KMS-11 (cell line): ENCODE data around the gene CNOT1.

Experiments
- H2AFZ ChIP-seq: fragments of 200-600 bp; sonication (generic); 2 replicates; pipeline ENCODE4 v1.6.1; 2016; ENCODE audit warnings: antibody characterized with exemption, mixed run types, low read depth
- H3K27ac ChIP-seq: fragments of 200-600 bp; sonication (generic); 2 replicates; pipeline ENCODE4 v1.6.1; 2016; ENCODE audit warnings: mild to moderate bottlenecking, mixed run types
- H3K27me3 ChIP-seq: fragments of 200-600 bp; sonication (generic); 2 replicates; pipeline ENCODE4 v1.6.1; 2017; ENCODE audit warnings: mild to moderate bottlenecking, low read depth, mixed run types, moderate library complexity; ENCODE audit not compliant: insufficient read depth
- H3K36me3 ChIP-seq: fragments of 200-600 bp; sonication (generic); 2 replicates; pipeline ENCODE4 v1.6.1; 2017; ENCODE audit warnings: mild to moderate bottlenecking, mixed run types; ENCODE audit not compliant: insufficient read depth
- H3K4me1 ChIP-seq: fragments of 200-600 bp; sonication (generic); 2 replicates; pipeline ENCODE4 v1.6.1; 2016; ENCODE audit warnings: mild to moderate bottlenecking, low read depth, mixed run types; ENCODE audit not compliant: poor library complexity, severe bottlenecking
- H3K4me2 ChIP-seq: fragments of 200-600 bp; sonication (generic); 2 replicates; pipeline ENCODE4 v1.7.0; 2016; ENCODE audit warnings: mild to moderate bottlenecking, mixed run types
- H3K4me3 ChIP-seq: fragments of 200-600 bp; sonication (generic); IDR thresholded peaks from 2 replicates; pipeline ENCODE4 v1.6.1; 2017; ENCODE audit warnings: low read depth, low read length, mixed read lengths; ENCODE audit not compliant: insufficient read depth
- H3K79me2 ChIP-seq: fragments of 200-600 bp; sonication (generic); 2 replicates; pipeline ENCODE4 v1.6.1; 2016; ENCODE audit warnings: low read depth, mixed run types; ENCODE audit not compliant: insufficient read depth
- H3K9ac ChIP-seq: fragments of 200-600 bp; sonication (generic); 2 replicates; pipeline ENCODE4 v1.6.1; 2016; ENCODE audit warnings: mild to moderate bottlenecking, mixed run types
- H4K20me1 ChIP-seq: fragments of 200-600 bp; sonication (generic); 2 replicates; pipeline ENCODE4 v1.6.1; 2016; ENCODE audit warnings: mild to moderate bottlenecking, mixed run types; ENCODE audit not compliant: insufficient read depth
- TF ChIP-seq, protein P1 (sequence below): fragments of 200-600 bp; sonication (generic); conservative IDR thresholded peaks from 2 replicates; pipeline ENCODE4 v1.6.1; 2017; ENCODE audit warnings: low read depth, mild to moderate bottlenecking, antibody characterized with exemption, low read length, moderate library complexity, mixed read lengths

The CNOT1 gene

DNA sequence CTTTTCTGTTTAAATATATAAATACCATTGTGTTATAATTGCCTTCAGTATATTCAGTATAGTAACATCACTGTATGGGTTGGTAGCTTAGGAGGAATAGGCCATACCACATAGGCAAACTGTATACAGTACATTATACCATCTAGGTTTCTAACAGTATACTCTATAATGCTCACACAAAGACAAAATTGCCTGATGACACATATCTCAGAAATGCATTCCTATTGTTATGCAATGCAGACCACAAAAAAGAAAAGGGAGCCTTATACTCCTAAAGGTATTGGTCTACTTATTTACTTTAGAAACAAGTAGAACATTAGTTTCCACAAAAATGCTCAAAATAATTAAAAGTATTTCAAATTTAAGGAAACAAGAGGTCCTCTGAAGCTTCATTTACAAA, 66.4 kb downstream of the CNOT1 start:
- Histone ChIP-seq H2AFZ (no peak overlapping the region), H3K79me2 (peaks cover 49% of the 10 kb centered on the region; the same call in 1 of the 2 replicates), H3K4me2 (no peak overlapping the region), H3K27ac (no peak overlapping the region), H3K9ac (no peak overlapping the region), H3K4me1 (no peaks in the 10 kb centered on the region), H3K27me3 (no peaks in the 10 kb centered on the region), H3K36me3 (peaks cover 10% of the 10 kb centered on the region; the same call in 1 of the 2 replicates), H3K4me3 (no peak overlapping the region), H4K20me1 (no peaks in the 10 kb centered on the region; the same call in 1 of the 2 replicates)
- TF ChIP-seq, protein P1, sequence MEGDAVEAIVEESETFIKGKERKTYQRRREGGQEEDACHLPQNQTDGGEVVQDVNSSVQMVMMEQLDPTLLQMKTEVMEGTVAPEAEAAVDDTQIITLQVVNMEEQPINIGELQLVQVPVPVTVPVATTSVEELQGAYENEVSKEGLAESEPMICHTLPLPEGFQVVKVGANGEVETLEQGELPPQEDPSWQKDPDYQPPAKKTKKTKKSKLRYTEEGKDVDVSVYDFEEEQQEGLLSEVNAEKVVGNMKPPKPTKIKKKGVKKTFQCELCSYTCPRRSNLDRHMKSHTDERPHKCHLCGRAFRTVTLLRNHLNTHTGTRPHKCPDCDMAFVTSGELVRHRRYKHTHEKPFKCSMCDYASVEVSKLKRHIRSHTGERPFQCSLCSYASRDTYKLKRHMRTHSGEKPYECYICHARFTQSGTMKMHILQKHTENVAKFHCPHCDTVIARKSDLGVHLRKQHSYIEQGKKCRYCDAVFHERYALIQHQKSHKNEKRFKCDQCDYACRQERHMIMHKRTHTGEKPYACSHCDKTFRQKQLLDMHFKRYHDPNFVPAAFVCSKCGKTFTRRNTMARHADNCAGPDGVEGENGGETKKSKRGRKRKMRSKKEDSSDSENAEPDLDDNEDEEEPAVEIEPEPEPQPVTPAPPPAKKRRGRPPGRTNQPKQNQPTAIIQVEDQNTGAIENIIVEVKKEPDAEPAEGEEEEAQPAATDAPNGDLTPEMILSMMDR = no peak

- H4K20me1 ChIP-seq = no peaks in the 10 kb centered on the region; the same call in 1 of the 2 replicates
- H3K4me2 ChIP-seq = no peak overlapping the region
- no peak overlapping the region for H3K9ac ChIP-seq
- TF ChIP-seq, protein P1 = no peak
- no peak overlapping the region for H3K4me3 ChIP-seq
- no peaks in the 10 kb centered on the region for H3K27me3 ChIP-seq
- no peaks in the 10 kb centered on the region for H3K4me1 ChIP-seq
- no peak overlapping the region for H3K27ac ChIP-seq
- peaks cover 29% of the 10 kb centered on the region; the same call in 1 of the 2 replicates for H3K79me2 ChIP-seq
- H2AFZ ChIP-seq = no peak overlapping the region
- peaks cover 21% of the 10 kb centered on the region; the same call in 1 of the 2 replicates for H3K36me3 ChIP-seq
Measured at GRCh38 chr16:58556678-58557077, 72.9 kb downstream of the CNOT1 start.

- no peaks in the 10 kb centered on the region for H4K20me1 ChIP-seq
Measured at GRCh38 chr16:58551496-58551895, 78.1 kb downstream of the CNOT1 start.

GRCh38 chr16:58548378-58548777, 81.2 kb downstream of the CNOT1 start:
- no peak overlapping the region for H3K4me2 ChIP-seq
- H3K36me3 ChIP-seq = peaks cover 22% of the 10 kb centered on the region; the same call in 1 of the 2 replicates
- no peak overlapping the region for H3K9ac ChIP-seq
- no peaks in the 10 kb centered on the region; the same call in 1 of the 2 replicates for H3K79me2 ChIP-seq
- no peak overlapping the region for H2AFZ ChIP-seq
- TF ChIP-seq, protein P1 = no peak
- no peaks in the 10 kb centered on the region for H3K27me3 ChIP-seq
- H3K4me3 ChIP-seq = no peak overlapping the region
- no peaks in the 10 kb centered on the region for H3K4me1 ChIP-seq
- no peaks in the 10 kb centered on the region for H4K20me1 ChIP-seq
- no peak overlapping the region for H3K27ac ChIP-seq

More at GRCh38 chr16:58551496-58551895, 78.1 kb downstream of the CNOT1 start:
- no peak overlapping the region for H3K9ac ChIP-seq
- H3K4me1 ChIP-seq = no peaks in the 10 kb centered on the region
- no peak overlapping the region for H3K4me3 ChIP-seq
- H3K27ac ChIP-seq = no peak overlapping the region
- TF ChIP-seq, protein P1 = no peak
- H3K36me3 ChIP-seq = peaks cover 17% of the 10 kb centered on the region; the same call in 1 of the 2 replicates
- no peaks in the 10 kb centered on the region; the same call in 1 of the 2 replicates for H3K79me2 ChIP-seq
- no peak overlapping the region for H3K4me2 ChIP-seq
- no peaks in the 10 kb centered on the region for H3K27me3 ChIP-seq
- H2AFZ ChIP-seq = no peak overlapping the region
